Activated B cell treated with CpG ODN at 0.5 μM for 24 hours (primary cell): Measurements from ENCODE around the gene PPP1R15A. TPM values are rescaled to one million over a fixed set of nuclear protein-coding genes. Genes with fewer than 3 reads are reported as not detected.
"Not testable (repeated sequence)": the region's sequence is repeated elsewhere in the genome, so short reads cannot be mapped to it uniquely, and the experiment has no call there.

Experiments
- ATAC-seq: fragments of 200-7000 bp; cut with Tn5 transposase; one replicate; pipeline ENCODE4 v1.10.0; 2021; ENCODE audit warnings: low read depth, mild to moderate bottlenecking, moderate library complexity
- CTCF ChIA-PET: fragments of 350-600 bp; sonication (Branson Sonifier 250); formaldehyde crosslinking; loops from one replicate; lab custom pipeline; 2021; ENCODE audit warnings: antibody characterized with exemption; lab: Charles Lee
- POLR2A ChIA-PET: fragments of 350-600 bp; sonication (Branson Sonifier 250); formaldehyde crosslinking; loops from one replicate; lab custom pipeline; 2021; ENCODE audit warnings: antibody characterized with exemption; lab: Charles Lee
- DNase-seq: peaks from one replicate; pipeline ENCODE4 v3.0.0; 2022
- H3K27ac Mint-ChIP-seq: one replicate; pipeline ENCODE4 v1.8.0; 2020; ENCODE audit warnings: mixed read lengths
- H3K27me3 Mint-ChIP-seq: one replicate; pipeline ENCODE4 v1.8.0; 2021; ENCODE audit warnings: mixed read lengths
- H3K36me3 Mint-ChIP-seq: one replicate; pipeline ENCODE4 v1.8.0; 2021; ENCODE audit warnings: low read depth, mixed read lengths
- H3K4me1 Mint-ChIP-seq: one replicate; pipeline ENCODE4 v1.8.0; 2021; ENCODE audit warnings: mixed read lengths
- H3K4me3 Mint-ChIP-seq: one replicate; pipeline ENCODE4 v1.8.0; 2020; ENCODE audit warnings: mild to moderate bottlenecking, mixed read lengths
- H3K9me3 Mint-ChIP-seq: one replicate; pipeline ENCODE4 v1.8.0; 2020; ENCODE audit warnings: mixed read lengths
- intact Hi-C: fragments of 100-400 bp; cut with micrococcal nuclease; formaldehyde crosslinking; loops from one replicate; pipeline ENCODE4 v1.15.1; 2024
- total RNA-seq: library from RNA; stranded (reverse); gene quantifications from 2 replicates; pipeline ENCODE4 v1.2.3, GENCODE V29; 2022
- TF ChIP-seq, protein P1 (sequence below): fragments of 200-600 bp; IDR thresholded peaks from one replicate; pipeline ENCODE4 v1.8.0; 2022; ENCODE audit warnings: antibody characterized with exemption, mild to moderate bottlenecking

PPP1R15A gene
- total RNA-seq, 1 donor from 2014 or later, result 123 TPM

DNA sequence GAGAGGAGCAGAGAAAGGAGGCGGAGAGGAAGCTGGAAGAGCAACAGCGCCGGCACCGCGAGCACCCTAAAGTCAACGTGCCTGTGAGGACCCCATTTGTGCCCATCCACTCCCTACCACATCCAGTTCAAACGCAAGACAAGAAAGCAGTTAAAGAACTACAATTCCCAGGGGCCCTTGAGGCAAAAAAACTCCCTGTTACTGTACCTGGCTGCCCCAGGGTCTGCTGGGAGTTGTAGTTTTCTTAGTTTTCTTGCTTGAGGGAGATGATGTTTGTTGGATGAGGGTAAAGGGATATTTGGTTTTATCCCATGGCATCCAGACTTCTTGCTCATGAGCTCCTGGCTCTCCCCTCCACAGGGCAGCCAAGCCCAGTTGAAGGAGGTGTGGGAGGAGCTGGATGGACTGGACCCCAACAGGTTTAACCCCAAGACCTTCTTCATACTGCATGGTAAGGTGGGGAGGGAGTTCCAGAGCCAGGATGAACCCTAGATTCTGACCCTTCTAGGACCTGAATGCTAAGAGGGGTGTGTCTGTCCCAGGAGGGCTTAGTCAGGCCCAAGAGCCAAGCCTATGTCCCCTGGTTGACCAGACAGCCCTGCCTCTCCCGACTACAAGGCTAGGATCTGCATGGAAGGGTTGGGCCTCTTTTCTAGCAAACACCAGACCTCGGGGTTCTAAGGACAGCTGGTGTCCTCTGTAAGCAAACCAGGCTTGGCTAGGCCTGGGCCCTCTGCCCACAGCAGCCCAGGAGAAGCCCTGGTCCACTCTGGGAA, 41.1 kb downstream of the PPP1R15A start:
- ChIA-PET CTCF (no interaction called here), POLR2A (no interaction called here)
- no peak overlapping the region for H3K27ac Mint-ChIP-seq
- H3K27me3 Mint-ChIP-seq, result no peaks in the 10 kb centered on the region
- H3K36me3 Mint-ChIP-seq, result peaks cover 58% of the 10 kb centered on the region
- ATAC-seq (peak; percentile 60), DNase-seq (no peak)
- TF ChIP-seq, protein P1, sequence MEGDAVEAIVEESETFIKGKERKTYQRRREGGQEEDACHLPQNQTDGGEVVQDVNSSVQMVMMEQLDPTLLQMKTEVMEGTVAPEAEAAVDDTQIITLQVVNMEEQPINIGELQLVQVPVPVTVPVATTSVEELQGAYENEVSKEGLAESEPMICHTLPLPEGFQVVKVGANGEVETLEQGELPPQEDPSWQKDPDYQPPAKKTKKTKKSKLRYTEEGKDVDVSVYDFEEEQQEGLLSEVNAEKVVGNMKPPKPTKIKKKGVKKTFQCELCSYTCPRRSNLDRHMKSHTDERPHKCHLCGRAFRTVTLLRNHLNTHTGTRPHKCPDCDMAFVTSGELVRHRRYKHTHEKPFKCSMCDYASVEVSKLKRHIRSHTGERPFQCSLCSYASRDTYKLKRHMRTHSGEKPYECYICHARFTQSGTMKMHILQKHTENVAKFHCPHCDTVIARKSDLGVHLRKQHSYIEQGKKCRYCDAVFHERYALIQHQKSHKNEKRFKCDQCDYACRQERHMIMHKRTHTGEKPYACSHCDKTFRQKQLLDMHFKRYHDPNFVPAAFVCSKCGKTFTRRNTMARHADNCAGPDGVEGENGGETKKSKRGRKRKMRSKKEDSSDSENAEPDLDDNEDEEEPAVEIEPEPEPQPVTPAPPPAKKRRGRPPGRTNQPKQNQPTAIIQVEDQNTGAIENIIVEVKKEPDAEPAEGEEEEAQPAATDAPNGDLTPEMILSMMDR, result no peak
- H3K4me1 Mint-ChIP-seq, result peaks cover 17% of the 10 kb centered on the region
- H3K4me3 Mint-ChIP-seq, result no peak overlapping the region
- intact Hi-C loops, result no loop called here
- no peaks in the 10 kb centered on the region for H3K9me3 Mint-ChIP-seq

DNA sequence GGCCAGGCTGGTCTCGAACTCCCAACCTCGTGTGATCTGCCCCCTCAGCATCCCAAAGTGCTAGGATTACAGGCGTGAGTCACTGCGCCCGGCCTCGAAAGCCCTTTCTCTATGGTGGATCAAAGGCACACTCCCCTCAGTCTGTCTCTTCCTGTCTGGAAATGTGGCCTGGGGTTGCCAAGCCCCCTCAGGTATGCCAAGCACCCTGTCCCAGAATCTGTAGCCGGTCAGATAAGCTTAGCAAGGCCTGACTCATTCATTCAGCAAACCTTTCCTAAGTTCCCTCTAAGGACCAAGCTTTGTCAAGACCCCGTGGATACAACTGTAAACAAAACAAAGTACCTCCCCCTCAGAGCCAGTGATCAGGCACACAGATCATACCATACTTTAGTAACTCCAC, 42.0 kb downstream of the PPP1R15A start:
- no peak for ATAC-seq

DNA sequence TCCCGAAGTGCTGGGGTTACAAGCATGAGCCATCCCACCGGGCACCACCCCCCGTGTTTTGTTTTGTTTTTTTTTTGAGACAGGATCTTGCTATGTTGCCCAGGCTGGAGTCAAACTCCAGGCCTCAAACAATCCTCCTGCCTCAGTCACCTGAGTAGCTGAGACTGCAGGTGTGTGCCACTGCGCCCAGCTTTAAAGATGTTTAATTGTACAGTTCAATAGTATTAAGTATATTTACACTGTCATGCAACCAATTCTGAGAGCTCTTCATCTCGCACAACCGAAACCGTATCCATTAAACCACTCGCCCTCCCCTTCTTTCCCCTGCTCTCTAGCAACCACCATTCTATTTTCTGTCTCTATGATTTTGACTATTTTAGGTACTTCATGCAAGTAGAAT, 43.5 kb downstream of the PPP1R15A start:
- Mint-ChIP-seq H3K9me3 (no peaks in the 10 kb centered on the region), H3K27me3 (no peaks in the 10 kb centered on the region), H3K4me3 (no peak overlapping the region), H3K27ac (no peak overlapping the region), H3K4me1 (peaks cover 11% of the 10 kb centered on the region), H3K36me3 (peaks cover 55% of the 10 kb centered on the region)
- CTCF ChIA-PET, result no interaction called here
- POLR2A ChIA-PET, result interaction anchor here (0.5 kb wide), 2 partner anchors 16 to 100 kb away, joined by 5 read pairs; no protein-coding TSS in a partner anchor
- TF ChIP-seq, protein P1, result no peak
- ATAC-seq (no peak), DNase-seq (no peak)
- intact Hi-C loops, result no loop called here

More for the DNA sequence above, 42.0 kb downstream of the PPP1R15A start:
- H3K36me3 Mint-ChIP-seq, result peaks cover 61% of the 10 kb centered on the region
- CTCF ChIA-PET, result no interaction called here
- TF ChIP-seq, protein P1, result no peak
- no peaks in the 10 kb centered on the region for H3K27me3 Mint-ChIP-seq
- DNase-seq, result no peak
- intact Hi-C loops, result no loop called here
- POLR2A ChIA-PET, result interaction anchor here (0.7 kb wide), 1 partner anchor 68 kb away, joined by 5 read pairs; no protein-coding TSS in a partner anchor
- H3K27ac Mint-ChIP-seq, result no peak overlapping the region
- no peak overlapping the region for H3K4me3 Mint-ChIP-seq
- H3K9me3 Mint-ChIP-seq, result no peaks in the 10 kb centered on the region
- peaks cover 16% of the 10 kb centered on the region for H3K4me1 Mint-ChIP-seq

DNA sequence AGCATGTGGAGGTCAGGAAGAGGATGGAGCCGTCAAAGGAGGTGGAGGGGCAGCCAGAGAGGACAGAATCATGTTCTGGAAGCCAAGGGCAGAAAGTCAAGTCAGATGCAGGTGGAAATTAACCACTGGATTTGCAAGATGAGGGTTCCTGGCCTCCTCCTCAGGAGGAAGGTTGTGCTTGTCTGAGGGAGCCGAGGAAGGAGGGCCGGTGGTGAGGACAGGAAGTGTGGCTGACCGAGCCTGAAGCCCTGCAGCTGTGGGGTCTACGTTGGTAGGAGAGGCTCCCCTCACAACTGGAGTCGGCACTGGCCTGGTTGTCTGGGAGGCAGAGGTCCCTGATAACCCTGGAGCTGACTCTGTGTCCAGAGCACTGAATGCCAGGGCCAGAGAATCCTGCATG, 45.9 kb downstream of the PPP1R15A start:
- Mint-ChIP-seq H3K27me3 (no peaks in the 10 kb centered on the region), H3K36me3 (peaks cover 53% of the 10 kb centered on the region), H3K9me3 (no peaks in the 10 kb centered on the region), H3K27ac (peak overlapping the region; percentile 59), H3K4me3 (no peak overlapping the region), H3K4me1 (peaks cover 11% of the 10 kb centered on the region)
- ATAC-seq, result no peak
- no peak for DNase-seq
- intact Hi-C loops, result no loop called here
- ChIA-PET POLR2A (interaction anchor here (0.7 to 1.2 kb wide), 2 partner anchors 37 to 49 kb away, joined by 3 to 4 read pairs; partner anchors contain the start of gene BAX), CTCF (no interaction called here)
- TF ChIP-seq, protein P1, result no peak

DNA sequence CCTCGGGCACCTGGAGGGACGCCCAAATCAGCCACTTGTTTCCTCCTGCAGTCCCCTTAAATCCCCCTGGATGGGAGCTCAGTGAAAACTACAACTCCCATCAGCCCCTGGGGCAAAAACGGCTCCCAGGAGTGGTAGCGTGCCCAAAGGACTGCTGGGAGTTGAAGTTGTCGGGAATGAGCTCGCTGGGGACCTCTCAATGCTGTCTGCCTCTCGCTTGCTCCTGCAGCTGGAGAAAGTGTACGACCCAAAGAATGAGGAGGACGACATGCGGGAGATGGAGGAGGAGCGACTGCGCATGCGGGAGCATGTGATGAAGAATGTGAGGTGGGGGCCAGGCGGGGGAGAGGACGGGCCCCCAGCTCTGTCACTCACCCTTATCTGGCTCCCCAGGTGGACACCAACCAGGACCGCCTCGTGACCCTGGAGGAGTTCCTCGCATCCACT, 46.6 kb downstream of the PPP1R15A start:
- intact Hi-C loops, result no loop called here
- CTCF ChIA-PET, result no interaction called here
- H3K4me3 Mint-ChIP-seq, result no peak overlapping the region
- H3K27ac Mint-ChIP-seq, result no peak overlapping the region
- H3K4me1 Mint-ChIP-seq, result peaks cover 11% of the 10 kb centered on the region
- H3K36me3 Mint-ChIP-seq, result peaks cover 50% of the 10 kb centered on the region
- ATAC-seq (peak; percentile 25), DNase-seq (no peak)
- POLR2A ChIA-PET, result interaction anchor here (0.7 to 1.2 kb wide), 2 partner anchors 8 to 48 kb away, joined by 3 read pairs; no protein-coding TSS in a partner anchor
- TF ChIP-seq, protein P1, result no peak
- no peaks in the 10 kb centered on the region for H3K9me3 Mint-ChIP-seq
- no peaks in the 10 kb centered on the region for H3K27me3 Mint-ChIP-seq

DNA sequence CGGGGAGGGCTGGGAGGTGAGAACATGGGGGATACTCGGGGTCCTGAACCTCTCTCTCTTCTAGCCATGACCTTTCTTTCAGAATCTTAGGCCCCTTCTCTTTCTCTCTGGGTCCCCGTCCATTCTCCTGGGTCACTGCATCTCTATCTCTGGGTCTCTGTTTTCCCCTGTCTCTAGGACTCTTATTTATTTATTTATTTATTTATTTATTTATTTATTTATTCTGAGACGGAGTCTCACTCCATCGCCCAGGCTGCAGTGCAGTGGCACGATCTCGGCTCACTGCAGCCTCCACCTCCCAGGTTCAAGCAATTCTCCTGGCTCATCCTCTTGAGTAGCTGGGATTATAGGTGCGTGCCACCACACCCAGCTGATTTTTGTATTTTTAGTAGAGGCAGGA, 47.0 kb downstream of the PPP1R15A start:
- POLR2A ChIA-PET, result interaction anchor here (0.7 to 1.2 kb wide), 2 partner anchors 8 to 48 kb away, joined by 3 read pairs; no protein-coding TSS in a partner anchor
- not testable (repeated sequence) for ATAC-seq

More for the DNA sequence above, 47.0 kb downstream of the PPP1R15A start:
- intact Hi-C loops, H3K9me3 Mint-ChIP-seq, H3K27ac Mint-ChIP-seq, H3K27me3 Mint-ChIP-seq, H3K4me3 Mint-ChIP-seq, CTCF ChIA-PET, DNase-seq: not testable (repeated sequence)
- peaks cover 11% of the 10 kb centered on the region for H3K4me1 Mint-ChIP-seq
- H3K36me3 Mint-ChIP-seq, result peaks cover 47% of the 10 kb centered on the region
